Osteocyte (in vitro differentiated cells): ENCODE results near the gene RAB40B. TPM values are rescaled to one million over a fixed set of nuclear protein-coding genes. Genes with fewer than 3 reads are reported as not detected.

ENCODE experiments used
- DNase-seq: peaks from one replicate; pipeline ENCODE4 v3.0.0; 2021; ENCODE audit warnings: mixed read lengths; ENCODE audit not compliant: unreplicated experiment; ENCODE audit errors: extremely low spot score
- H3K27ac Mint-ChIP-seq: one replicate; pipeline ENCODE4 v1.8.0; 2021; ENCODE audit warnings: mild to moderate bottlenecking, mixed read lengths; ENCODE audit not compliant: unreplicated experiment
- H3K27me3 Mint-ChIP-seq: one replicate; pipeline ENCODE4 v1.8.0; 2021; ENCODE audit warnings: mixed read lengths; ENCODE audit not compliant: unreplicated experiment
- H3K36me3 Mint-ChIP-seq: one replicate; pipeline ENCODE4 v1.8.0; 2021; ENCODE audit warnings: mixed read lengths; ENCODE audit not compliant: unreplicated experiment
- H3K4me1 Mint-ChIP-seq: one replicate; pipeline ENCODE4 v1.8.0; 2021; ENCODE audit warnings: mixed read lengths; ENCODE audit not compliant: unreplicated experiment
- H3K4me3 Mint-ChIP-seq: one replicate; pipeline ENCODE4 v1.8.0; 2021; ENCODE audit warnings: mild to moderate bottlenecking, moderate library complexity, mixed read lengths; ENCODE audit not compliant: unreplicated experiment
- H3K9me3 Mint-ChIP-seq: one replicate; pipeline ENCODE4 v1.8.0; 2021; ENCODE audit warnings: mixed read lengths; ENCODE audit not compliant: unreplicated experiment
- total RNA-seq: library from RNA; stranded (reverse); gene quantifications from 2 replicates; pipeline ENCODE4 v1.2.1, GENCODE V29; 2021
- TF ChIP-seq, protein P1 (sequence below): fragments of 200-600 bp; sonication (generic); IDR thresholded peaks from 2 replicates; pipeline ENCODE4 v1.5.0; 2021; ENCODE audit warnings: antibody characterized with exemption, mild to moderate bottlenecking, moderate library complexity

Gene RAB40B
- total RNA-seq, 1 donor from 2014 or later = 13.4 TPM

DNA sequence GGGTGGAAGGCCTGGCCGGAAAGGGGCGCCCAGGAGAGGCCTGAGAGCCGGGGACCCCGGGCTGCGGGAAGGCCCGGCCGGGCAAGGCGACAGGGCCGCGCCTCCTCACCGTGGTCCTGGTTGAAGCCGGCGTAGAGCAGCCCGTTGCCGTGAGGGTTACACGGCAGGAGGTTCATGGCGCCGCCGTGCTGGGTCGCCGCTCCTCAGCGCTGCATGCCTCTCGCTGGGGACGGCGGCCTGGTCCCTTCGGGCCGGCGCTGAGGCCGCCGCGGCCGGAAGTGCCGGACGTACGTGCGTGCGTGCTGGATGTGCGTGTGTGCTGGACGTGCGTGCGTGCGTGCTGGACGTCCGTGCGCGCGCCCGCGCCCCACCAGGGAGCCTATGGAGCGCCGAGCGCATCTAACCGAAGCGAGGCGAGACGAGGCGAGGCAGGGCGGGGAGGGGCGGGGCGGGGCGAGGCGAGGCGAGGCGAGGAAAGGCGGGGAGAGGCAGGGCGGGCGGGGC lies 50.3 kb downstream of the RAB40B start, which contains the start of gene WDR45B:
Gene WDR45B, minus strand, starts transcription at position 280 of the 504 bp plus-strand sequence. Its CDS starts 104 bp downstream, at position 176.
- Mint-ChIP-seq H3K36me3 (peaks cover 4% of the 10 kb centered on the region), H3K4me1 (peaks cover 17% of the 10 kb centered on the region)

DNA sequence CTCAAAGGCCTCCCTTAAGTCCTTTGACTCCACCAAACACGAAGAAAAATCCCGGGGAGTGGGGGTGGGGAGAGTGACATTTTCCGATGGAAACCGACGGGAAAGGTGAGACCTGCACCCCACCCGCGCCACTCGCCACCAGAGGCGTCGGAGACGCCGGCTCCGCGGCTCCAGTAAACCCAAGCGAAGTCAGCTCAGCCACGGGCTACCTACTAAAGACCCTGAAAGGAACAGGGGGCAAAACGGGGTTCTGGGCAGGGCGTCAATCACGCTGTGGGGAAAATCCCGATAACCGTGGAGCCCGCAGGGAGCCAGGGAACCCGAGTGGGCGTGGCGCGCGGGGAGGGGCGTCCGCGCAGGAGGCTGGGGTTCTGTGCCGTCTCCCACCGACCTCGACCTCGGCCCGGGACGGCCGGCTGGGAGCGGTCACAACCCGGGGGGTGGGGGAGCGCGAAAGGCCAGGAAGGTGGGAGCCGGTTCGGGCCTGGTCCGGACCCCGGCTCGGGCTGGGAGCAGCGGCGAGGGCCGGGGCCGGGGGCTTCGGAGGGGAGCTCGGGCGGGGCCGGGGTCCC lies 50.8 kb downstream of the RAB40B start:
- Mint-ChIP-seq H3K36me3 (peaks cover 6% of the 10 kb centered on the region), H3K27me3 (no peaks in the 10 kb centered on the region), H3K27ac (peak overlapping the region; percentile 67), H3K4me1 (peaks cover 17% of the 10 kb centered on the region), H3K9me3 (no peaks in the 10 kb centered on the region), H3K4me3 (peak overlapping the region; percentile 83)
- TF ChIP-seq, protein P1, sequence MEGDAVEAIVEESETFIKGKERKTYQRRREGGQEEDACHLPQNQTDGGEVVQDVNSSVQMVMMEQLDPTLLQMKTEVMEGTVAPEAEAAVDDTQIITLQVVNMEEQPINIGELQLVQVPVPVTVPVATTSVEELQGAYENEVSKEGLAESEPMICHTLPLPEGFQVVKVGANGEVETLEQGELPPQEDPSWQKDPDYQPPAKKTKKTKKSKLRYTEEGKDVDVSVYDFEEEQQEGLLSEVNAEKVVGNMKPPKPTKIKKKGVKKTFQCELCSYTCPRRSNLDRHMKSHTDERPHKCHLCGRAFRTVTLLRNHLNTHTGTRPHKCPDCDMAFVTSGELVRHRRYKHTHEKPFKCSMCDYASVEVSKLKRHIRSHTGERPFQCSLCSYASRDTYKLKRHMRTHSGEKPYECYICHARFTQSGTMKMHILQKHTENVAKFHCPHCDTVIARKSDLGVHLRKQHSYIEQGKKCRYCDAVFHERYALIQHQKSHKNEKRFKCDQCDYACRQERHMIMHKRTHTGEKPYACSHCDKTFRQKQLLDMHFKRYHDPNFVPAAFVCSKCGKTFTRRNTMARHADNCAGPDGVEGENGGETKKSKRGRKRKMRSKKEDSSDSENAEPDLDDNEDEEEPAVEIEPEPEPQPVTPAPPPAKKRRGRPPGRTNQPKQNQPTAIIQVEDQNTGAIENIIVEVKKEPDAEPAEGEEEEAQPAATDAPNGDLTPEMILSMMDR = no peak
- DNase-seq = no peak

More for the DNA sequence above, 50.3 kb downstream of the RAB40B start, which contains the start of gene WDR45B:
- peak within 1 kb of the TSS; percentile 67 for H3K27ac Mint-ChIP-seq
- no peaks in the 10 kb centered on the region for H3K27me3 Mint-ChIP-seq
- H3K9me3 Mint-ChIP-seq = no peaks in the 10 kb centered on the region
- DNase-seq = peak; percentile 98
- TF ChIP-seq, protein P1 = no peak
- H3K4me3 Mint-ChIP-seq = peak within 1 kb of the TSS; percentile 83

DNA sequence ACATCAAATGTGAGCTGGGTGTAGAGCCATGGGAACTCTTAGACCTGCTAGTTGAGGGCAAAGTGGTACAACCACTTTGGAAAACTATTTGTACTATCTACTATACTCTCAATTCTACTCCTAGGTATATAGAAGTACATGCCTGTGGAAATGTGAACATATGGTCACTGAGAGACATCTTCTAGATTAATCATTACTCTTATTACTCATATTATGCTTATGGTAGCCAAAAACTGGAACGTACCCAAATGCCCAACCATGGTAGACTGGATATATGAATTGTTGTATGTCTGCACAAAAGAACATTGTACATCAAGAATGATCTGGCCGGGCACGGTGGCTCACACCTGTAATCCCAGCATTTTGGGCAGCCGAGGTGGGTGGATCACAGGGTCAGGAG lies 53.0 kb downstream of the RAB40B start:
- no peak overlapping the region for H3K27ac Mint-ChIP-seq
- H3K27me3 Mint-ChIP-seq = no peaks in the 10 kb centered on the region
- H3K9me3 Mint-ChIP-seq = no peaks in the 10 kb centered on the region
- peak overlapping the region; percentile 29 for H3K4me3 Mint-ChIP-seq
- peaks cover 15% of the 10 kb centered on the region for H3K36me3 Mint-ChIP-seq
- peaks cover 17% of the 10 kb centered on the region for H3K4me1 Mint-ChIP-seq
- no peak for DNase-seq
- TF ChIP-seq, protein P1 = no peak

DNA sequence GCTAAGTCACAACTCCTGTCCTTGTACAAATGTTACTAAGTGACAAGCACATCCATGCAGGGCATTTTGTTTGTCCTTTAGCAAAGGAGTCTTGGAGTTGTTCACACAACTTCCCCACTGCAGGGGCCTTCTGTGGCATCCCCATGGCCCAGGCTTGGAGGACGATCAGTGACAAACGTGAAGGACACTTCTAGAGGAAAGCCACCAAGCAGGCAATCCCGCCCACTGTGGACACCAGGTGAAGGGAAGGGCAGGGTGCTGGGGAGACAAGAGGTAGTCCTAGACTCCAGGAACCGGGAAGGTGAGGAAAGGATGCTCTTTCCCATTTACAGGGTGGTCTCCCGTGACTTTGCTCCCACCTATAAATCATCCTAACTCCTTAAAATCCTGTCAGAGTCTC lies 54.4 kb downstream of the RAB40B start:
- Mint-ChIP-seq H3K27me3 (no peaks in the 10 kb centered on the region), H3K4me1 (peaks cover 17% of the 10 kb centered on the region), H3K9me3 (no peaks in the 10 kb centered on the region), H3K36me3 (peaks cover 15% of the 10 kb centered on the region), H3K27ac (no peak overlapping the region), H3K4me3 (no peak overlapping the region)
- DNase-seq = no peak
- TF ChIP-seq, protein P1 = no peak

DNA sequence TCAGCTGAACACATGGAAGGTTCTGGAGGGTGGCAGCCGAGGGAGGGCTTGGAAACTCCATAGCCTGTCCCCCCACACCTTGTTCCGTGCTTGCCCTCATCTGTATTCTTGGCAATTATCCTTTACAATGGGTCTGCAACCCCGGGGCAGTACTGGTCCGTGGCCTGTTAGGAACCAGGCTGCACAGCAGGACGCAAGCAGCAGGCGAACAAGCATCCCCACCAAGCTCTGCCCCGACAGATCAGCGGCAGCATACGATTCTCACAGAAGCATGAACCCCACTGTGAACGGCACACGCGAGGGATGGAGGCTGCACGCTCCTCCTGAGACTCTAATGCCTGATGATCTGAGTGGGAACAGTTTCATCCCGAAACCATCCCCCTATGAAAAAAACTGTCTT lies 56.5 kb downstream of the RAB40B start:
- no peak for DNase-seq
- H3K27me3 Mint-ChIP-seq = no peaks in the 10 kb centered on the region
- H3K9me3 Mint-ChIP-seq = no peaks in the 10 kb centered on the region
- TF ChIP-seq, protein P1 = no peak
- no peak overlapping the region for H3K4me3 Mint-ChIP-seq
- H3K27ac Mint-ChIP-seq = no peak overlapping the region
- H3K4me1 Mint-ChIP-seq = peaks cover 16% of the 10 kb centered on the region
- H3K36me3 Mint-ChIP-seq = peaks cover 15% of the 10 kb centered on the region
